Forelimb muscle (tissue), 1 donor: ENCODE data around the gene AKAIN1. TPM values are rescaled to one million over a fixed set of nuclear protein-coding genes. Genes with fewer than 3 reads are reported as not detected.
A peak's percentile ranks its signal among the peaks of the same experiment; 100 is the strongest.

ENCODE experiments used
- DNase-seq: peaks from one replicate; pipeline ENCODE4 v3.0.0-alpha.2; 2013; ENCODE audit warnings: low read depth
- polyA plus RNA-seq: library from polyadenylated mRNA; unstranded; fragments of 120-200 nt; gene quantifications from one replicate; pipeline ENCODE4 v1.2.1, GENCODE V29; 2013; ENCODE audit not compliant: insufficient read length

The AKAIN1 gene
- not detected for polyA plus RNA-seq

- peak; percentile 11 for DNase-seq
These were observed at the start of gene AKAIN1 for GRCh38 chr18:5197032-5197434. Gene AKAIN1 (minus strand): TSS chr18:5197257. CDS start chr18:5197053, 204 bp downstream.

GRCh38 chr18:5244941-5245340 lies 47.9 kb upstream of the AKAIN1 start:
- DNase-seq = no peak

GRCh38 chr18:5239447-5239846 lies 42.4 kb upstream of the AKAIN1 start:
- DNase-seq = no peak

- DNase-seq = no peak
These were observed 41.4 kb upstream of the AKAIN1 start for GRCh38 chr18:5238371-5238976.

- DNase-seq = peak; percentile 58
These were observed 40.8 kb upstream of the AKAIN1 start for GRCh38 chr18:5237723-5238370.

- DNase-seq = peak; percentile 19
These were observed 40.1 kb upstream of the AKAIN1 start for GRCh38 chr18:5237083-5237722.

- DNase-seq = no peak
These were observed 17.7 kb upstream of the AKAIN1 start for GRCh38 chr18:5214583-5215351.

- no peak for DNase-seq
These were observed 10.6 kb upstream of the AKAIN1 start for GRCh38 chr18:5207471-5208150.

- no peak for DNase-seq
These were observed 1.3 kb upstream of the AKAIN1 start for GRCh38 chr18:5198311-5198710.

GRCh38 chr18:5197461-5197860 lies 404 bp upstream of the AKAIN1 start:
- DNase-seq = no peak

- no peak for DNase-seq
These were observed 615 bp downstream of the AKAIN1 start for GRCh38 chr18:5196253-5197031.

GRCh38 chr18:5195656-5196055 lies 1.4 kb downstream of the AKAIN1 start:
- no peak for DNase-seq

GRCh38 chr18:5180254-5180653 lies 16.8 kb downstream of the AKAIN1 start:
- no peak for DNase-seq

- DNase-seq = no peak
These were observed 18.5 kb downstream of the AKAIN1 start for GRCh38 chr18:5178519-5178918.

GRCh38 chr18:5175378-5175777 lies 21.7 kb downstream of the AKAIN1 start:
- DNase-seq = no peak

- DNase-seq = no peak
These were observed 23.4 kb downstream of the AKAIN1 start for GRCh38 chr18:5173646-5174045.

- no peak for DNase-seq
These were observed 23.8 kb downstream of the AKAIN1 start for GRCh38 chr18:5173236-5173635.

GRCh38 chr18:5167831-5168230 lies 29.2 kb downstream of the AKAIN1 start:
- DNase-seq = no peak

- DNase-seq = no peak
These were observed 30.3 kb downstream of the AKAIN1 start for GRCh38 chr18:5166606-5167280.

GRCh38 chr18:5164903-5165302 lies 32.2 kb downstream of the AKAIN1 start:
- DNase-seq = no peak
